ENCODE results near the gene MAP3K14. TPM values are rescaled to one million over a fixed set of nuclear protein-coding genes. Genes with fewer than 3 reads are reported as not detected.

Gene MAP3K14
- total RNA-seq, 1 donor from 2014 or later: 5.2 TPM

GRCh38 chr17:45333702-45334092 lies 16.9 kb upstream of the MAP3K14 start:
- Mint-ChIP-seq H3K27ac (ENCODE audit: unreplicated experiment) (no peak overlapping the region), H3K27me3 (ENCODE audit: low read depth) (no peaks in the 10 kb centered on the region), H3K36me3 (ENCODE audit: low read depth) (no peaks in the 10 kb centered on the region), H3K4me1 (ENCODE audit: low read depth) (peaks cover 7% of the 10 kb centered on the region), H3K9me3 (ENCODE audit: low read depth) (no peaks in the 10 kb centered on the region), H3K4me3 (ENCODE audit: unreplicated experiment) (no peak overlapping the region)
- no peak for TF ChIP-seq CTCF (IDR thresholded peaks at IDR 0.05)
- no peak for DNase-seq (ENCODE audit: low spot score)

DNA sequence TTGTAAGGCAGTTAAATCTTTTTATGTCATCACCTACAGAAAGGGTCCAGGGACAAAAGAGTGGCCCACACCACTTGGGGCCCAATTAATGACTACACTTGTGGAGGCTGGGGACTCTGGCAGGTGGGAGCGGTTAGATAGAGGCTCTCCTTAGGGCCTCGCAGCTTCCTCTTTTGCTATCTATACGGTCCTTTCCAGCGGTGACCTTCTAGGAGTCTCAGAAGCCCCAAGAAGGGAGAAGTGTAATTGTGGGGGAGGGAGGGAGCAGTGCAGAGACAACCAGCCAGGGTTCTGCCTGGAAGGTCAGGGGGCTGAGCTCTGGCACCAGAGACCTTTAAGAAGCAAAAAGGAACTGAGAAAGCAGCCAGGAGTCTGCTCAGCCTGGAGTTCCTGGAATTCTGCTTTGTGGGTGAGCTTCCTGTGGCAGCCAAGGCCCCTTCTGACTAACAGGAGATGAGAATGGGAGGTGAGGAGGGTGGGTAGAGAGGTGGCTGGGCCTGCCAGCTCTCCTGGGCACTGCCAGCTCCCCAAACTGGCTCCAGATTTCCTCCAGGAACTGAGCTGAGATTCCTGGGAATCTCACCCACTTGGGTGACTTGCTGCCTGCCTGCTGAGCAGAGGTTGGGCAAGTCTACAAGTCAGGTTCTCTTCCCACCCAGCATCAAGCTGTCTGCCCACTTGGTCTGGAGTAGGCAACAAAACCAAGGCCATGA lies 16.3 kb upstream of the MAP3K14 start:
- no peak overlapping the region for H3K27ac Mint-ChIP-seq (ENCODE audit: unreplicated experiment)
- no peak for DNase-seq (ENCODE audit: low spot score)
- no peak for TF ChIP-seq CTCF (IDR thresholded peaks at IDR 0.05)

GRCh38 chr17:45332505-45332904 lies 15.7 kb upstream of the MAP3K14 start:
- Mint-ChIP-seq H3K9me3 (ENCODE audit: low read depth) (no peaks in the 10 kb centered on the region), H3K27ac (ENCODE audit: unreplicated experiment) (no peak overlapping the region), H3K36me3 (ENCODE audit: low read depth) (no peaks in the 10 kb centered on the region), H3K4me1 (ENCODE audit: low read depth) (peaks cover 7% of the 10 kb centered on the region), H3K4me3 (ENCODE audit: unreplicated experiment) (no peak overlapping the region), H3K27me3 (ENCODE audit: low read depth) (no peaks in the 10 kb centered on the region)
- DNase-seq (ENCODE audit: low spot score): no peak
- TF ChIP-seq CTCF (IDR thresholded peaks at IDR 0.05): no peak

More for the DNA sequence above, 16.3 kb upstream of the MAP3K14 start:
- H3K9me3 Mint-ChIP-seq (ENCODE audit: low read depth): no peaks in the 10 kb centered on the region
- no peaks in the 10 kb centered on the region for H3K27me3 Mint-ChIP-seq (ENCODE audit: low read depth)
- H3K36me3 Mint-ChIP-seq (ENCODE audit: low read depth): no peaks in the 10 kb centered on the region
- H3K4me3 Mint-ChIP-seq (ENCODE audit: unreplicated experiment): no peak overlapping the region
- peaks cover 7% of the 10 kb centered on the region for H3K4me1 Mint-ChIP-seq (ENCODE audit: low read depth)

DNA sequence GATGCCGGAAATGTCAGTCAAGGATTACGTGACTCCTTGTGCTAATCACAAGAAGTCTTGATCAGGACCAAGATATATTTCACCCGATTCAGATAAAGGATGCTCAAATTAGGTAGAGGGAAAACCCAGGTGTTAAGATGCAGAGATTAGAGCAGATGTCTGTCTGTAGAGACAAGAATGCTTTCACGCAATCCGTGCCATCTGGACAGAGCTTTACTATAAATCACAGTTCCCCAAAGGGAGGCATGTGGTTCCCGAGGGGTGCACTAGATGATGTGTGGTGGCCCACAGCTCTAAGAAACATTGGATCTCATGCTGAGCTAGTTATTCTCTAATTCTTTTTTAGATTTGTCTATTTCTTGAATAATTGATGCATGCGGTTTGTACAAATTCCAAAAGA lies 9.8 kb upstream of the MAP3K14 start:
- no peak for TF ChIP-seq CTCF (IDR thresholded peaks at IDR 0.05)
- Mint-ChIP-seq H3K9me3 (ENCODE audit: low read depth) (no peaks in the 10 kb centered on the region), H3K4me3 (ENCODE audit: unreplicated experiment) (no peak overlapping the region), H3K36me3 (ENCODE audit: low read depth) (no peaks in the 10 kb centered on the region), H3K4me1 (ENCODE audit: low read depth) (peaks cover 12% of the 10 kb centered on the region), H3K27ac (ENCODE audit: unreplicated experiment) (no peak overlapping the region), H3K27me3 (ENCODE audit: low read depth) (no peaks in the 10 kb centered on the region)
- DNase-seq (ENCODE audit: low spot score): no peak

DNA sequence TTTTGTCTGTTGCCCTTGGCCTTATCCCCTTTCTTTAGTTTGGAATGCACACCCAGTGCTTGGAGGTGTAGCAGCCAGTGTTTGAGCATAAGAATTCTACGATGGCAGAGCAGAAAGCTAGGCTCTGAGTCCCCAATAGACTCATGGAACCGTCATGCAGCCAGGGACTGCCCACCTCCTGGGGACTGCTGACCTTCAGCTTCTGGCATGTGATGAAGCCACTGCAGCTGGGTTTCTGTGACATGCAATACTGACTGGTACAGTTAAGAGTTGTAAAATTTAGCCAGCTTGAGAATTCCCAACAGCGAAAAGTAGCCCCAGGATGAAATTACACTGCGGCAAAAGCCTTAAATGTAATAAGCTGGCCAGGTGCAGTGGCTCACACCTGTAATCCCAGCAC lies 9.0 kb upstream of the MAP3K14 start:
- H3K27ac Mint-ChIP-seq (ENCODE audit: unreplicated experiment): no peak overlapping the region
- TF ChIP-seq CTCF (IDR thresholded peaks at IDR 0.05): no peak
- DNase-seq (ENCODE audit: low spot score): no peak
- H3K27me3 Mint-ChIP-seq (ENCODE audit: low read depth): no peaks in the 10 kb centered on the region
- H3K9me3 Mint-ChIP-seq (ENCODE audit: low read depth): no peaks in the 10 kb centered on the region
- peaks cover 21% of the 10 kb centered on the region for H3K4me1 Mint-ChIP-seq (ENCODE audit: low read depth)
- H3K4me3 Mint-ChIP-seq (ENCODE audit: unreplicated experiment): no peak overlapping the region
- H3K36me3 Mint-ChIP-seq (ENCODE audit: low read depth): no peaks in the 10 kb centered on the region
